ENCODE results near the gene EFNA3. TPM values are rescaled to one million over a fixed set of nuclear protein-coding genes. Genes with fewer than 3 reads are reported as not detected.
A peak's percentile ranks its signal among the peaks of the same experiment; 100 is the strongest.

EFNA3 gene
- total and polyA plus RNA-seq, 9 of the 15 experiments (the other 6 are each of a cell fraction or from before 2014, with no cell fraction given) = 0.59 to 7.9 (median 4.7) TPM

DNA sequence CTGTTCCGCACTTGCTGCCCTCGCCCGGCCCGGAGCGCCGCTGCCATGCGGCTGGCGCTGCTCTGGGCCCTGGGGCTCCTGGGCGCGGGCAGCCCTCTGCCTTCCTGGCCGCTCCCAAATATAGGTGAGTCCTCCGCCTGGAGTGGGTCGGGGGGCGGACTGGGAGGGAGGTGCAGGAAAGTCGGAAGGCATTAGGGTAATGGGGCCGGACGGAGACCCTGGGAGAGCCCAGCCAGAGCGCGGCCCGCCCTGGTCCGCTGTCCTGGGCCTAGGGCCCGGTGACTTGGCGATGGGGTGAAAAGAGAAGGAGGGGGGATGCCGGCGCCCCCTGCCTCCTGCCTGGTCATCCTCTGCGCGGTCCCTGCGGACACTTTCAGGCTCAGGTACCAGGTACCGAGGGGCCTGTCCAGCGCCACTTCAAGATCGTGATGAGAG, 27.3 kb upstream of the EFNA3 start (continued):
- TF ChIP-seq ZBTB1 (CRISPR knock-in tag; IDR thresholded peaks at IDR 0.05; ENCODE audit: borderline replicate concordance, low read depth) = peak; percentile 70; the same call in 1 of the 2 replicates
- TF ChIP-seq ZBTB7A (IDR thresholded peaks at IDR 0.05; ENCODE audit: borderline replicate concordance, control insufficient read depth, low read depth, low read length) = 0 out of 2 replicates have a peak, but pooled peaks have one; percentile 49
- 0 out of 2 replicates have a peak, but pooled peaks have one; percentile 27 for TF ChIP-seq POLR2AphosphoS5 (IDR thresholded peaks at IDR 0.05; ENCODE audit: control insufficient read depth, insufficient read depth, low read depth, low read length)
- TF ChIP-seq CBX8 (IDR thresholded peaks at IDR 0.05; ENCODE audit: borderline replicate concordance, extremely low read depth, low read depth, low read length, poor library complexity, severe bottlenecking) = no peak
- peak; percentile 2 for TF ChIP-seq TBP (optimal IDR thresholded peaks at IDR 0.05; ENCODE audit: low read depth, low read length)
- no peak for TF ChIP-seq ETS2 (tag; IDR thresholded peaks at IDR 0.05; ENCODE audit: borderline replicate concordance, poor library complexity, severe bottlenecking)
- TF ChIP-seq, protein P1, sequence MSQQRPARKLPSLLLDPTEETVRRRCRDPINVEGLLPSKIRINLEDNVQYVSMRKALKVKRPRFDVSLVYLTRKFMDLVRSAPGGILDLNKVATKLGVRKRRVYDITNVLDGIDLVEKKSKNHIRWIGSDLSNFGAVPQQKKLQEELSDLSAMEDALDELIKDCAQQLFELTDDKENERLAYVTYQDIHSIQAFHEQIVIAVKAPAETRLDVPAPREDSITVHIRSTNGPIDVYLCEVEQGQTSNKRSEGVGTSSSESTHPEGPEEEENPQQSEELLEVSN (IDR thresholded peaks at IDR 0.05; ENCODE audit: borderline replicate concordance in 1 of 2, extremely low read depth in 1 of 2, insufficient read depth in 1 of 2, insufficient read length in 1 of 2, low read depth in 1 of 2, low read length in 1 of 2, poor library complexity in 1 of 2, severe bottlenecking in 1 of 2) = peak in 1 of 2 experiments; percentile 64
- no peak for TF ChIP-seq SMARCB1 (IDR thresholded peaks at IDR 0.05; ENCODE audit: insufficient read length, low read depth)
- TF ChIP-seq CLOCK (CRISPR knock-in tag; IDR thresholded peaks at IDR 0.05; ENCODE audit: borderline replicate concordance) = no peak
- TF ChIP-seq E2F3 (CRISPR knock-in tag; IDR thresholded peaks at IDR 0.05) = no peak
- TF ChIP-seq HMGN3 (IDR thresholded peaks at IDR 0.05; ENCODE audit: borderline replicate concordance, extremely low read depth, insufficient read length, low read depth, low read length) = peak; percentile 19
- TF ChIP-seq MYC (IDR thresholded peaks at IDR 0.05; ENCODE audit: low read depth, low read length) = peak; percentile 62
- TF ChIP-seq MYC (CRISPR knock-in tag; IDR thresholded peaks at IDR 0.05; ENCODE audit: borderline replicate concordance, low read depth) = no peak
- no peak for TF ChIP-seq ZNF23 (CRISPR knock-in tag; IDR thresholded peaks at IDR 0.05)
- no peak for TF ChIP-seq CREM (IDR thresholded peaks at IDR 0.05; ENCODE audit: low read depth)
- peak; percentile 78 for TF ChIP-seq POLR2G (IDR thresholded peaks at IDR 0.05; ENCODE audit: low read depth, low read length)
- no peak for TF ChIP-seq MCM2 (IDR thresholded peaks at IDR 0.05; ENCODE audit: low read depth)
- TF ChIP-seq STAG1 (CRISPR knock-in tag; IDR thresholded peaks at IDR 0.05; ENCODE audit: borderline replicate concordance) = 0 out of 2 replicates have a peak, but pooled peaks have one; percentile 44
- TF ChIP-seq GATAD2B (IDR thresholded peaks at IDR 0.05; ENCODE audit: borderline replicate concordance) = 0 out of 2 replicates have a peak, but pooled peaks have one; percentile 43
